Measurements from ENCODE around the gene ATP2A3. TPM values are rescaled to one million over a fixed set of nuclear protein-coding genes. Genes with fewer than 3 reads are reported as not detected.

Gene ATP2A3
- total RNA-seq, 2 donors from 2014 or later = 125 to 234 TPM

DNA sequence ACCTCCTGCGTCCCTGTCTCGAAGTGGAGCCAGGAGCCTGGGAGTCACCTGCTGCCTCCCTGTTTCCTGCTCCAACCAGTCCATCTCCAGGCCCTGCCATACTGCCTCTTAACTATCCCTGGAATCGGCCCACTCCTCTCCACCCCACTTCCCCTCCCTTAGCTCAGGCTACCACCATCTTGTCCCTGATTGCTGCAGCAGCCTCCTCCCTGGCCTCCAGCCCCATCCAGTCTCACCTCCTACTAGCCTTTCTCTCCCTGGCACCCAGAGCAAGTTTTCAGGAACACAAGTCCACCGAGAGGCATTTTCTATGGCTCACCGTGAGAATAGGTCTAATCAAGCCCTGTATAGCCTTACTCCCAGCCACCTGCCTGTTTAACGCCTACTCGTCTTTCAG, 70.5 kb downstream of the ATP2A3 start:
- peaks cover 16 to 26% of the 10 kb centered on the region in 2 donors for H3K4me1 Mint-ChIP-seq (ENCODE audit: low read depth in 2 of 2)
- no peaks in the 10 kb centered on the region for H3K27me3 Mint-ChIP-seq
- peak overlapping the region; percentile 71 for H3K4me3 Mint-ChIP-seq
- H3K36me3 Mint-ChIP-seq = no peaks in the 10 kb centered on the region
- H3K27ac Mint-ChIP-seq = peak overlapping the region; percentile 51 to 63
- ATAC-seq = no peak
- no peaks in the 10 kb centered on the region for H3K9me3 Mint-ChIP-seq
- DNase-seq (ENCODE audit: low spot score) = no peak

DNA sequence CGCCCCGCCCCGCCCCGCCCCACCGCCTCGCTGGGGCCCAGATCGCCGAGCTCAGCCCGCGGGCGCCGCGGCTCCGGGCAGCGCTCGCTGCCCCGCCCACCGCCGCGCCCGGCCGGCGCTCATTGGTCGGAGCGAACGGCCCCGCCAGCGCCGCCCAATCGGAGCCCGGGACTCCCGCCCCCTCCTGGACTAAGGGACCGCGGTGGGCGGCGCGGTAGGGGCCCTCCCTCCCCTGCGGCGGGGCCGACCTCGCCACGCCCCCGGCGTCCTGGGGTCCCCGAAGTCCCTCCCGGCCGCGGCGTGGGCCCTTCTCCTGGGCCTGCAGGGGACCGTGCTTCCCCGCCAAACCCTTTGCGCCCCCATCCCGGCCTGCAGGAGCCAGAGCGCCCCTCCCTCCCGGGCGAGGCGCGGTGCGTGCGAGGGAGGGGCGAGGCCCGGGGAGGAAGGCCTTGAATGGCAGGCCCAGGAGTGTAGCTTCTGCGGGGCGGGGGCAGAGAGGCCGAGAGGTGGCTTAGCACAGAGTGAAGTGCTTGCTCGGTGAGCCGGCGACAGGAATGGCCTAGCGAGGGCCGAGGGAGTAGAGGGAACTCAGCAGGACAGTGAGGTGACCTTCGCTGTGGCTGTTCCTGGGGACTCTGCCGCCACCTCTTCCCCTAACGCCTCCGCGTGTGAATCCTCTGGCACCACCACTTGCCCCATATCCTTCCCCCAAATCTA, 71.1 kb downstream of the ATP2A3 start, which contains the start of gene CAMKK1:
TSS of gene CAMKK1 (minus strand) at position 51 of the 717 bp plus-strand sequence. CDS start 7,366 bp downstream, outside the sequence.
- DNase-seq (ENCODE audit: low spot score) (peak; percentile 95), ATAC-seq (peak; percentile 95 to 96)
- no peaks in the 10 kb centered on the region for H3K36me3 Mint-ChIP-seq
- no peaks in the 10 kb centered on the region for H3K27me3 Mint-ChIP-seq
- H3K4me3 Mint-ChIP-seq = peak within 1 kb of the TSS; percentile 71
- H3K9me3 Mint-ChIP-seq = no peaks in the 10 kb centered on the region
- peaks cover 16 to 26% of the 10 kb centered on the region in 2 donors for H3K4me1 Mint-ChIP-seq (ENCODE audit: low read depth in 2 of 2)
- peak within 1 kb of the TSS; percentile 51 to 63 for H3K27ac Mint-ChIP-seq

DNA sequence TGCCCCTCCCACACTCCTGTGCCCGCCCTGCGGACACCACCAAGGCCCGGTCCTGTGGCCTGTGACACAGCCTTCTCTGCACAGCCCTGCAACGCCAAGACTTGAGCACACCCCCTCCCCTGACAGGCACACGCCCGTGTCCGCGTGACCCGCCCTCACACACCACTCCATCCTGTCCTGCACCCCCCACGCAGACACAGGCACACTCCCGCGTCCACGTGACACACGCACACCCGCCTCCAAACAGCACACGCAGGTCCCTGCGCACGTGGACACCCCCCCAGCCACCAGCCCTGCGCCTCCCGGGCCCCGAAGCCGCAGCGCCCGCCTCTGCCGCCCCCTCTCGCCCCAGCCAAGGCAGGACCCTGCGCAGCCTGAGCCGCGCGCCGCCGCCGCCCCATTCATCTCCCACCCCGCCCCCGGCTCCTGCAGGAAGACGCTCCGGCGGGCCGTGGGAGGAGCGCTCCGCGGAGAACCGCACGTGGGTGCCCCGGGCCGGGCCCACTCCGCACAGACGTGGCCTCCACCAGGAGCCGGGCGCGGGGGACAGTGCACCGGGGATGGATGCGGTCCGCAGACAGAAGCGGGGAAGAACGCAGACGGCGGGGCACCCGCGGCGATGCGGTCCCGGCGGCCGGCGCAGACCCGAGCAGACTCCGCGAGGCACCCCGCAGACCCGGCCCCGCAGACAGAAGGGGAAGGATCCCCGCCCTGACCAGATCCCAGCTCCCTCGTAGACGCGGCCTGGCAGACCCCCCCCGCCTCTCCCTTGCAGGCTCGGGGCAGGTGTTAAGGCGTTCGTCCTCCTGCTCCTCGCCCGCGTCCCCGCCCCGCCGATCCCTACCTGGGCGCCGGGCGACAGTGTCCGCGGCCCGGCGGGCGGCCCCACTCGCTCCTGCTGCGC, 71.9 kb downstream of the ATP2A3 start:
- DNase-seq (ENCODE audit: low spot score) (peak; percentile 72), ATAC-seq (peak; percentile 43 to 44)
- Mint-ChIP-seq H3K9me3 (no peaks in the 10 kb centered on the region), H3K4me3 (peak overlapping the region; percentile 59), H3K4me1 (ENCODE audit: low read depth in 2 of 2) (peaks cover 16 to 30% of the 10 kb centered on the region in 2 donors), H3K36me3 (no peaks in the 10 kb centered on the region), H3K27ac (no peak overlapping the region), H3K27me3 (no peaks in the 10 kb centered on the region)

DNA sequence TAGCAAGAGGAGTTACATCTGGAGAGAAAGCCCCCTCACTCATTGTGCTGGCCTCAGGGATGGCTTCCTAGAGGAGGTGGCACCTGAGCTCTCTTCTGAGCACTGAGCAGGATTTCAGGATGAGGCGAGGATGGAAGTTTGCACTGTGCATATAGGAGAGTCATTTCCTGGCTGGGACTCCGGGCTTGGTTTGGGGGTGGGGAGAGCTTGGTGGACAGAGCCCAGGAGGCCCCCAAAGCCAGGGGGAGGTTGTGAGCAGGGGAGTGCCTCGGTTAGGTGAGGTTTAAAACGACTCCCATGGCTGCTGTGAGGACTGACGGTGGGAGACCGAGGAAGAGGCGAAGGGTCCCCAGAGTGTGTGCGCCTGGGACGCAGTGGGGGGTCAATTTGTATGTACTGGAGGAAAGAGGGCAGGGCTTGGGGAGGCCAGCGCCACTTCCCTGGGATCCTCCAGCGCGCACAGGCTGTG, 72.6 kb downstream of the ATP2A3 start:
- H3K27me3 Mint-ChIP-seq = no peaks in the 10 kb centered on the region
- no peak for DNase-seq (ENCODE audit: low spot score)
- H3K4me1 Mint-ChIP-seq (ENCODE audit: low read depth in 2 of 2) = peaks cover 22 to 36% of the 10 kb centered on the region in 2 donors
- no peaks in the 10 kb centered on the region for H3K9me3 Mint-ChIP-seq
- no peaks in the 10 kb centered on the region for H3K36me3 Mint-ChIP-seq
- H3K4me3 Mint-ChIP-seq = peak overlapping the region; percentile 59
- no peak for ATAC-seq
- no peak overlapping the region for H3K27ac Mint-ChIP-seq

DNA sequence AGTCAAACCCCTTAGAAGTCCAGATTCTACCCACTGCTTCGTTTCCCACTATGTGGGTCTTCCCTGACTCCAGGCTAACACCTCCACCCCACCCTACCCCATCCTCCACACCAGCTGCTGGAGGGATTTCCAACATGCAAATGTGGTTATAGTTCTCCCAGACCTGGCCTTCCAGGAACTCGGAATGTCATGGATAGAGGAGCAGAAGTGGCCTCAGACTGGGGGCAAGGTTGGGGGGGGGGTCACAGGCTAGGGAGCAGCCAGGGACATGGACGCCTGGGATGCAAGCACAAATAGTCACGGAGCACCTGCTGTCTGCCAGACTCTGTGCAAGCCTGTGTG, 73.4 kb downstream of the ATP2A3 start:
- H3K36me3 Mint-ChIP-seq = no peaks in the 10 kb centered on the region
- ATAC-seq (no peak), DNase-seq (ENCODE audit: low spot score) (no peak)
- peaks cover 22 to 41% of the 10 kb centered on the region in 2 donors for H3K4me1 Mint-ChIP-seq (ENCODE audit: low read depth in 2 of 2)
- no peaks in the 10 kb centered on the region for H3K27me3 Mint-ChIP-seq
- no peak overlapping the region for H3K27ac Mint-ChIP-seq
- H3K4me3 Mint-ChIP-seq = peak overlapping the region; percentile 59
- no peaks in the 10 kb centered on the region for H3K9me3 Mint-ChIP-seq

DNA sequence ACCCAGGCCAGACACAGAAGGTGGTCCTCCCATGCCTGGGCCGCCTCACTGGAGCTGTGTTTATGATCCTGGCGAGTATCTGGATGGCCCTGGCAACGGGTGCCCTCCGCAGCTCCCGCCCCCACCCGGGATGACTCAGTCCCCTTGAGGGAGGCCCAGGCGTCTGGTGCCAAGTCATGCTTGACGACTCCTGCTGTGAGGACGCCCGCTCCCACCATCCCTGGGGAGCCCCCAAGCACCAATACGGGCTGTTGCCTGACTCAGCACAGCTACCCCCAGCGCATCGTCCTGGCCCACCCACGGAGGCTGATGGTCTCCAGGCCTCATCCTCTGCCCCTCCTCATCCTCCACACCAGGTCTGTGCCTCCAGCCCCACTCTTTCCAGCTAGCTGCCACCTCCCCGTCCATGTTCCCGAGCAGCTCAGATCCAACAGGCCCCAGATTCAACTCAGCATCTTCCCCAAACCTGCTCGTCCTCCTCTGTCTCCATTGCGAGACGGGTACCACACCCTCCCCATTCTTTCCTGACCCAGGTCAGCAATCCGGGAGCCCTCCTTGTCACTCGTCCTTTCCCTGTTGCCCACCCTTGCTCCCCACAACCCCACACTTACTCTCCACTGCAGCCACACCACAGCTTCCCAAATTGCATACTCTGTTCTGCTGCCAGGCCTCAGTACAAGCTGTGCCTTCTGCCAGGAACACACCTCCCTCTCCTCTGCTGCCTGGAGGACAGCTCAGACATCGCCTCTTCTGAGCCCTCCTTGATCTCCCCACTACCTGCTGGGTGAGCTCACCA, 74.0 kb downstream of the ATP2A3 start:
- ATAC-seq (no peak), DNase-seq (ENCODE audit: low spot score) (no peak)
- Mint-ChIP-seq H3K27me3 (no peaks in the 10 kb centered on the region), H3K27ac (no peak overlapping the region), H3K4me1 (ENCODE audit: low read depth in 2 of 2) (peaks cover 22 to 41% of the 10 kb centered on the region in 2 donors), H3K4me3 (no peak overlapping the region), H3K9me3 (no peaks in the 10 kb centered on the region), H3K36me3 (no peaks in the 10 kb centered on the region)

DNA sequence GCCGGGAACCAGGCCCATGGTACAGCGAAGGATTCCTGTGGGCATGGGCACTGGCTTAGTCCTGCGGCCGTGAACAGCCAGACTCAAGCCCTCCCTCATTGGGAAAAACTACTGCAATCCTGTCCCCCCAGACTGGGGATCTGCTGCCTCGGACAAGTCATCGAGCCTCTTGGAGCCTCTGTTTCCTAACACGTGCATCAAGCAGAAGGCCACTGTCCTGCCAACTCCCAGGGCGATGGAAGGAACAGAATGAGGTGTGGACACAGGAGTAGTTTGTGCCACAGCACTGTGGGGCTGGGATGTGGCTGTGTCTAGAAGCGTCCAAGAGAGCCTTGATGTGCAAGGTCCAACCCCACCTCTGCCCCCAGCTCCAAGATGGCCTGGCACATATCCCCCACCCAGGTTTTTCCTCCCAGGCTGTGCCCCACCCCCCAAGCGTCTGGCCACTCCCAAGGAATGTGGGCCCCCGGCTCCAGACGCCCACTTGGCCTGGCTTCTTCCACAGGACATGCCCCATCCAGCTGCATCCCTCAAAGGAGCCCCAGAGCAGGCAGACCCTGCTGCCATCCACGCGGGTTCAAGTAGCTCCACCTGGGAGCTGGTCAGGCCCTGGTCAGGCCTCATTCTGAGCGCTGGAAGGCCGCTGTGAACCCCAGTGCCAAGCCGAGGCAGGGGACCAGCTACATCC, 74.8 kb downstream of the ATP2A3 start:
- H3K27ac Mint-ChIP-seq = no peak overlapping the region
- ATAC-seq (no peak), DNase-seq (ENCODE audit: low spot score) (no peak)
- H3K9me3 Mint-ChIP-seq = no peaks in the 10 kb centered on the region
- H3K4me3 Mint-ChIP-seq = no peak overlapping the region
- no peaks in the 10 kb centered on the region for H3K36me3 Mint-ChIP-seq
- H3K27me3 Mint-ChIP-seq = no peaks in the 10 kb centered on the region
- H3K4me1 Mint-ChIP-seq (ENCODE audit: low read depth in 2 of 2) = peaks cover 22 to 41% of the 10 kb centered on the region in 2 donors

DNA sequence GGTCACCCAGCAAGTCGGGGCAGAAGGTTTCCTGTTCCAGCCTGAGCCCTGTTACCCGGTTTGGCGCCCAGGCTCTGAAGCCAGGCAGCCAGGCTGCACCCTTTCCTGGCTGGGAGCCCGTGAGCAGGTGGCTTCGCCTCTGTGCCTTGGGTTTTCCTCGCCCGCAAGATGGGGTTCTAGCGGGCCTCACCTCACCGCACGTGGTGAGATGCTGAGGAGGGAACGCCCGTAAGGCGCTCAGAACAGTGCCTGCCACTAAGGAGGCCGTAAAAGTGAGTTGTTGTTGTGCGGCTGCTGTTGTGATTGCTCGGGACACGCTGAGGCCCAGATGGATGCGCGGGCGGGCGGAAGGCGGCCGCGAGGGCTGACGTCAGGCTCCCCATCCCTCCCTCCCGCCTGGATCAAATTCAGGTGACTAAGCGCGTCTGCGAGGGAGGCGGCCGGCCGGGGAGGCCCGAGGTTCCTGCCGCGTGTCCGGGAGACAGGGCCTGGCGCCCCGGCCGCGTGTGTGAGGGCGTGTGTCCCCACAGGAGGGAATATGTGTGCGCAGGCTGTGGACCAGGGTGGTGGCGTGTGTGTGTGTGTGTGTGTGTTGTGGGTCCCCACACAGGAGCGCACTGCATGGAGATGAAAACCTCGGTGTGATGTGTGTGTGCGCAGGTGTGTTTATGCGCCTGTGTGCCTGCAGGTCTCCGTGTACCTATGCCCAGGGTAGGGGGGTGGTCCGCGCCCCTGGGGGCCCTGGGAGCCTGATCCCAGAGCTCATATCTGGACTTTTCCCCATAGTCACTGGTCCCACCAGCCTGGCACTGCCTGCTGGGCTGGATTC, 75.7 kb downstream of the ATP2A3 start:
- no peak overlapping the region for H3K27ac Mint-ChIP-seq
- H3K27me3 Mint-ChIP-seq = no peaks in the 10 kb centered on the region
- ATAC-seq = no peak
- no peak overlapping the region for H3K4me3 Mint-ChIP-seq
- no peak for DNase-seq (ENCODE audit: low spot score)
- no peaks in the 10 kb centered on the region for H3K9me3 Mint-ChIP-seq
- no peaks in the 10 kb centered on the region for H3K36me3 Mint-ChIP-seq
- peaks cover 17 to 32% of the 10 kb centered on the region in 2 donors for H3K4me1 Mint-ChIP-seq (ENCODE audit: low read depth in 2 of 2)

DNA sequence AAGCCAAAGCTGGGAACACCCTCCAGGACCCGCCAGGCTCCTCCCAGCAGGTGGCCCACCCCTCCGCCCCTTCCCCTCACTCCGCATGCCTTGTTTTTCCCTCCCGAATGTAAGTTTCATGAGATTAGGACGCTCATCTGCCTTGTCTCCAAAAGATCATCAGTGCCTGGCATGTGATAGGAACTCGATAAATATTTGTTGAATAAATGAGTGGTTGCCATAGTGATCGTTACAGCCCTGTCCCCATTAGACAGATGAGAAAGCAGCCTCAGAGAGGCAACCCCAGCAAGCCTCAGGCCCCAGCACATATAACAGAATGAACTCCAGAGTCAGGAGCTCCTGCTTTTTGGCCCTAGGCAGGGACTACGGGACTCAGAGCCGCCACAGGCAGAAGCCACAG, 76.4 kb downstream of the ATP2A3 start:
- DNase-seq (ENCODE audit: low spot score) (no peak), ATAC-seq (no peak)
- Mint-ChIP-seq H3K36me3 (no peaks in the 10 kb centered on the region), H3K27ac (peak overlapping the region in 1 of 2 donors; percentile 73), H3K9me3 (no peaks in the 10 kb centered on the region), H3K4me3 (no peak overlapping the region), H3K27me3 (no peaks in the 10 kb centered on the region), H3K4me1 (ENCODE audit: low read depth in 2 of 2) (peaks cover 14 to 29% of the 10 kb centered on the region in 2 donors)

DNA sequence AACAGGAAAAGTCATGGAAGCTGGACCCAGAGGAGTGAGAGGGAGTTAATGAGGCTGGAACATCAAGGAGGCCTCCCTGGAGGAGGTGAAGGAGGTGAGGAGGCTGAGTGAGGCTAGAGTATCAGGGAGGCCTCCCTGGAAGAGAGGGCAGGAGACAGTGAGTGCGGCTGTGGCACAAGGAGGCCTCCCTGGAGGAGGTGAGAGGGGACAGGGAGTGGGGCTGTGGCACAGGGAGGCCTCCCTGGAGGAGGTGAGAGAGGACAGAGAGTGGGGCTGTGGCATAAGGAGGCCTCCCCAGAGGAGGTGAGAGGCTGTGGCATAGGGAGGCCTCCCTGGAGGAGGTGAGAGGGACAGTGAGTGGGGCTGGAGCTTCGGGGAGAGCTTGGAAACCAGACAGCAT, 76.8 kb downstream of the ATP2A3 start:
- no peaks in the 10 kb centered on the region for H3K36me3 Mint-ChIP-seq
- ATAC-seq (no peak), DNase-seq (ENCODE audit: low spot score) (no peak)
- H3K27me3 Mint-ChIP-seq = no peaks in the 10 kb centered on the region
- peak overlapping the region; percentile 68 to 73 for H3K27ac Mint-ChIP-seq
- H3K4me3 Mint-ChIP-seq = peak overlapping the region; percentile 38
- no peaks in the 10 kb centered on the region for H3K9me3 Mint-ChIP-seq
- H3K4me1 Mint-ChIP-seq (ENCODE audit: low read depth in 2 of 2) = peaks cover 14 to 29% of the 10 kb centered on the region in 2 donors

DNA sequence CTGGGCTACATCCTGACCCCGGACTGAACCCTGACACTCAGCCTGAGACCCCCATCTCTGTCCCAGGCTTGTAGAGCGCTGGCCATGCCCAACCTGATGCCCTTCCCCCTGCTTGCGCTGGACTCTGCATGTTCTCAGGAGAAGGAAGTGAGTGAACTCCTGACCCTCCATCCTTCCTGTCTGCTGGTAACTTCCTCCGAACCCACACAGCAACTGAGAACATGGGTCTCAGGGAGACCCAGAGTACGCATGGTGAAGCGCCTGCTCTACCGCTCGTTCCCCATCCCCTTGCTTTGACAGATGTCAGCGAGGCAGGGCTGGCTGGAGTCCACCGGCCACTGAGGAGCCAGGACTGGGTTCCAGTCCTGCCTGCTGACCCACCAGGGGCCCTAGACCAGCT, 77.5 kb downstream of the ATP2A3 start:
- no peaks in the 10 kb centered on the region for H3K36me3 Mint-ChIP-seq
- peak overlapping the region; percentile 38 for H3K4me3 Mint-ChIP-seq
- peaks cover 14 to 29% of the 10 kb centered on the region in 2 donors for H3K4me1 Mint-ChIP-seq (ENCODE audit: low read depth in 2 of 2)
- ATAC-seq (peak in 1 of 2 donors; percentile 22), DNase-seq (ENCODE audit: low spot score) (no peak)
- H3K27ac Mint-ChIP-seq = peak overlapping the region; percentile 68 to 73
- H3K27me3 Mint-ChIP-seq = no peaks in the 10 kb centered on the region
- no peaks in the 10 kb centered on the region for H3K9me3 Mint-ChIP-seq

DNA sequence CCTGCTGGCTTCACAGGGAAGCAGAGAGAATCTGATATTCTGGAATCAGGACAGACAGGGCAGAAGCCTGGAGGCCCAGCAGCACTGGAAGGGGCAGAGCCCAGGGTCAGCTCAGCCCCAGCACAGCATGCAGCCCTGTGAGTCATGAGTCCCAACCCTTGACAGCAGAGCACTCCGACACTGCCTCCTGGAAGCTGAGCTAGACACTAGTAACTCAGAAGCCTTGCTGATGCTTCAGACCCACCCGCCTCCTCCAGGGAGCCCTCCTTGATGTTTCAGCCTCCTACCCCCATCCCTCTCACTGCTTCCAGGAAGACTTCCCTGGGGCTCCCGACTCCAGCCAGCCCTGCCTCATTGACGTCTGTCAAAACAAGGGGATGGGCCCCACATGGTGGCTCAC, 78.3 kb downstream of the ATP2A3 start:
- DNase-seq (ENCODE audit: low spot score) = no peak
- Mint-ChIP-seq H3K4me1 (ENCODE audit: low read depth in 2 of 2) (peaks cover 7 to 21% of the 10 kb centered on the region in 2 donors), H3K36me3 (no peaks in the 10 kb centered on the region), H3K27ac (peak overlapping the region in 1 of 2 donors; percentile 73), H3K9me3 (no peaks in the 10 kb centered on the region), H3K27me3 (no peaks in the 10 kb centered on the region), H3K4me3 (no peak overlapping the region)
- ATAC-seq = no peak
